Smooth muscle cell (in vitro differentiated cells): ENCODE results near the gene ATXN7L1. TPM values are rescaled to one million over a fixed set of nuclear protein-coding genes. Genes with fewer than 3 reads are reported as not detected.
A peak's percentile ranks its signal among the peaks of the same experiment; 100 is the strongest.

Experiments
- DNase-seq: peaks from one replicate; lab custom pipeline; 2025; ENCODE audit not compliant: unreplicated experiment; lab: John Stamatoyannopoulos, UW
- H2AFZ ChIP-seq: fragments of 200-600 bp; sonication (generic); 2 replicates; pipeline ENCODE4 v1.6.0; 2016; ENCODE audit warnings: antibody characterized with exemption, low read depth, mild to moderate bottlenecking
- H3F3A ChIP-seq: fragments of 200-600 bp; sonication (generic); 2 replicates; pipeline ENCODE4 v1.6.0; 2017; ENCODE audit warnings: antibody characterized with exemption, low read depth
- H3K27ac ChIP-seq: fragments of 200-600 bp; sonication (generic); 2 replicates; pipeline ENCODE4 v1.5.1; 2016; ENCODE audit warnings: low read depth, mild to moderate bottlenecking
- H3K27me3 ChIP-seq: fragments of 200-600 bp; sonication (generic); 2 replicates; pipeline ENCODE4 v1.6.1; 2016; ENCODE audit warnings: low read depth, mild to moderate bottlenecking
- H3K36me3 ChIP-seq: fragments of 200-600 bp; sonication (generic); 2 replicates; pipeline ENCODE4 v1.5.1; 2016; ENCODE audit warnings: low read depth
- H3K4me1 ChIP-seq: fragments of 200-600 bp; sonication (generic); 2 replicates; pipeline ENCODE4 v1.5.1; 2016; ENCODE audit warnings: low read depth
- H3K4me2 ChIP-seq: fragments of 200-600 bp; sonication (generic); 2 replicates; pipeline ENCODE4 v1.6.0; 2016; ENCODE audit warnings: mild to moderate bottlenecking
- H3K4me3 ChIP-seq: fragments of 200-600 bp; sonication (generic); 2 replicates; pipeline ENCODE4 v1.5.1; 2016; ENCODE audit warnings: mild to moderate bottlenecking
- H3K79me2 ChIP-seq: fragments of 200-600 bp; sonication (generic); 2 replicates; pipeline ENCODE4 v1.6.0; 2016; ENCODE audit warnings: low read depth, mild to moderate bottlenecking
- H3K9ac ChIP-seq: fragments of 200-600 bp; sonication (generic); 2 replicates; pipeline ENCODE4 v1.6.0; 2016; ENCODE audit warnings: low read depth
- H3K9me3 ChIP-seq: fragments of 200-600 bp; sonication (generic); replicated peaks from 2 replicates; pipeline ENCODE4 v1.5.1; 2016; ENCODE audit warnings: low read depth
- H4K20me1 ChIP-seq: fragments of 200-600 bp; sonication (generic); 2 replicates; pipeline ENCODE4 v1.6.0; 2016; ENCODE audit warnings: low read depth
- WGBS: methylation state at CpG from one replicate; pipeline ENCODE4 v1.1.7; 2016; ENCODE audit warnings: low lambda C conversion rate; 5-methylcytosine and 5-hydroxymethylcytosine counted together
- polyA plus RNA-seq: library from polyadenylated mRNA; unstranded; fragments of >200 nt; fragmentation: Nextera tagmentation; extraction: Ambion mirVana; gene quantifications from 2 replicates; pipeline ENCODE4 v1.2.1, GENCODE V29; 2016
- total RNA-seq: library from RNA; depleted of rRNA; stranded (reverse); fragments of >200 nt; gene quantifications from 2 replicates; pipeline ENCODE4 v1.2.3, GENCODE V29; 2014
- TF ChIP-seq, protein P1 (sequence below): fragments of 200-600 bp; sonication (generic); IDR thresholded peaks from 2 replicates; pipeline ENCODE4 v1.5.1; 2017; ENCODE audit warnings: borderline replicate concordance, mild to moderate bottlenecking, antibody characterized with exemption; ENCODE audit not compliant: insufficient read depth, poor library complexity, severe bottlenecking

ATXN7L1 gene
- total and polyA plus RNA-seq, 2 experiments from 2014 or later = 3.3 to 4.4 TPM

- Histone ChIP-seq H3K4me2 (no peak overlapping the region), H3K9ac (no peak overlapping the region), H3F3A (no peaks in the 10 kb centered on the region), H3K4me1 (no peaks in the 10 kb centered on the region), H3K4me3 (no peak overlapping the region), H3K9me3 (no peaks in the 10 kb centered on the region), H3K27ac (no peak overlapping the region), H4K20me1 (no peaks in the 10 kb centered on the region), H2AFZ (peak overlapping the region; percentile 16), H3K27me3 (no peaks in the 10 kb centered on the region), H3K36me3 (no peaks in the 10 kb centered on the region), H3K79me2 (no peaks in the 10 kb centered on the region)
- WGBS = 26% methylated on average over 12 of the region's 12 CpGs
- DNase-seq = peak; percentile 11
- TF ChIP-seq, protein P1, sequence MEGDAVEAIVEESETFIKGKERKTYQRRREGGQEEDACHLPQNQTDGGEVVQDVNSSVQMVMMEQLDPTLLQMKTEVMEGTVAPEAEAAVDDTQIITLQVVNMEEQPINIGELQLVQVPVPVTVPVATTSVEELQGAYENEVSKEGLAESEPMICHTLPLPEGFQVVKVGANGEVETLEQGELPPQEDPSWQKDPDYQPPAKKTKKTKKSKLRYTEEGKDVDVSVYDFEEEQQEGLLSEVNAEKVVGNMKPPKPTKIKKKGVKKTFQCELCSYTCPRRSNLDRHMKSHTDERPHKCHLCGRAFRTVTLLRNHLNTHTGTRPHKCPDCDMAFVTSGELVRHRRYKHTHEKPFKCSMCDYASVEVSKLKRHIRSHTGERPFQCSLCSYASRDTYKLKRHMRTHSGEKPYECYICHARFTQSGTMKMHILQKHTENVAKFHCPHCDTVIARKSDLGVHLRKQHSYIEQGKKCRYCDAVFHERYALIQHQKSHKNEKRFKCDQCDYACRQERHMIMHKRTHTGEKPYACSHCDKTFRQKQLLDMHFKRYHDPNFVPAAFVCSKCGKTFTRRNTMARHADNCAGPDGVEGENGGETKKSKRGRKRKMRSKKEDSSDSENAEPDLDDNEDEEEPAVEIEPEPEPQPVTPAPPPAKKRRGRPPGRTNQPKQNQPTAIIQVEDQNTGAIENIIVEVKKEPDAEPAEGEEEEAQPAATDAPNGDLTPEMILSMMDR = no peak
These were observed 288.3 kb downstream of the ATXN7L1 start for GRCh38 chr7:105587909-105588635.

DNA sequence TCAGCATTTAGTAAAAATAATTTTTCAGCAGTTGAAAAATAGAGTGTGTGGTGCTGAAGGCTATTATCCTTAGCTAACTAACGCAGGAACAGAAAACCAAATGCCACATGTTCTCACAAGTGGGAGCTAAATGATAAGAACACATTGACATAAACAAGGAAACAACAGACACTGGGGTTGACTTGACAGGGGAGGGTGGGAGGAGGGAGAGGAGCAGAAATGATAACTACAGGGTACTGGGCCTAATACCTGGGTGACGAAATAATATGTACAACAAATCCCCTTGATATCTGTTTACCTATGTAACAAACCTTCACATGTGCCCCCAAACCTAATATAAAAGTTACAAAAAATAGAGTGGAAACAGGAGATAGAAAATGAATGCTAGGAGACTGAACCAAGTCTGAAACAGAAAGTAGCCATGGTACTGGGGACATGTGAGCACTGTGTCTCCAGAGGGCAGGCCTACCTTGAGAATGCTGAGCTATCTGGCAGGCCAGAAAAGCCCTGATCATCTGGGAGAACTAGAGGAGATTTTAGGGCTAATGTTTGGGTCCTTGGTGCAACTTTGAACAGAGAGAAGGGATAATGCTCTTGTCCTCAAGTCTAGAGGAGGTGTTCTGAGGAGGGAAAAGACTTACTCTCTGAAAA is 290.4 kb downstream of the ATXN7L1 start:
- Histone ChIP-seq H3K27ac (no peak overlapping the region), H3K27me3 (no peaks in the 10 kb centered on the region), H3K9me3 (no peaks in the 10 kb centered on the region), H3K36me3 (no peaks in the 10 kb centered on the region), H3K4me1 (peaks cover 4% of the 10 kb centered on the region), H3K9ac (no peak overlapping the region), H2AFZ (no peak overlapping the region), H3K79me2 (no peaks in the 10 kb centered on the region), H3F3A (no peaks in the 10 kb centered on the region), H3K4me3 (no peak overlapping the region), H4K20me1 (no peaks in the 10 kb centered on the region), H3K4me2 (no peak overlapping the region)
- 62% methylated on average over 2 of the region's 2 CpGs for WGBS
- TF ChIP-seq, protein P1 = no peak
- DNase-seq = no peak

DNA sequence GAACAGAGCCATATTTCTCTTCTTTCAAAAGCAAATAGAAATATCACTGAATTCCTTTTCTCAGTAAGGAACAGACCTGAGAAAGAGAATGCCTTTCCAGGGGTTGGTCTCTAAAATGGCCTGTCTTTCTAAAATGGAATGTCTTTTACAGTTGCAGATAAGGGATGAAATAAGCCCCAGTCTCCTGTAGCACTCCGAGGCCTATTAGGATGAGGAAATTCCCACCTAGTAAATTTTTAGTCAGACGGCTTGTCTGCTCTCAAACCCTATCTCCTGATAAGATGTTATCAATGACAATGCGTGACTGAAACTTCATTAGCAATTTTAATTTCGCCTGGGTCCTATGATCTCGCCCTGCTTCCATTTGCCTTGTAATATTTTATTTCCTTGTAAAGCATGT is 292.2 kb downstream of the ATXN7L1 start:
- TF ChIP-seq, protein P1 = no peak
- H3K4me1 ChIP-seq = peaks cover 4% of the 10 kb centered on the region
- DNase-seq = no peak
- no peak overlapping the region for H2AFZ ChIP-seq
- no peaks in the 10 kb centered on the region for H3K9me3 ChIP-seq
- H3K4me2 ChIP-seq = no peak overlapping the region
- no peak overlapping the region for H3K9ac ChIP-seq
- H3K27ac ChIP-seq = no peak overlapping the region
- no peaks in the 10 kb centered on the region for H3F3A ChIP-seq
- H3K79me2 ChIP-seq = no peaks in the 10 kb centered on the region
- 84% methylated on average over 5 of the region's 5 CpGs for WGBS
- H3K4me3 ChIP-seq = no peak overlapping the region
- no peaks in the 10 kb centered on the region for H4K20me1 ChIP-seq
- H3K27me3 ChIP-seq = no peaks in the 10 kb centered on the region
- no peaks in the 10 kb centered on the region for H3K36me3 ChIP-seq
